HG02885 (cell line): ENCODE results near the gene SPTLC2.
A peak's percentile ranks its signal among the peaks of the same experiment; 100 is the strongest.

Experiments
- ATAC-seq: cut with Tn5 transposase; IDR thresholded peaks from one replicate; pipeline ENCODE4 v1.9.1; 2021; ENCODE audit warnings: mild to moderate bottlenecking; ENCODE audit not compliant: unreplicated experiment, poor library complexity

SPTLC2 gene

DNA sequence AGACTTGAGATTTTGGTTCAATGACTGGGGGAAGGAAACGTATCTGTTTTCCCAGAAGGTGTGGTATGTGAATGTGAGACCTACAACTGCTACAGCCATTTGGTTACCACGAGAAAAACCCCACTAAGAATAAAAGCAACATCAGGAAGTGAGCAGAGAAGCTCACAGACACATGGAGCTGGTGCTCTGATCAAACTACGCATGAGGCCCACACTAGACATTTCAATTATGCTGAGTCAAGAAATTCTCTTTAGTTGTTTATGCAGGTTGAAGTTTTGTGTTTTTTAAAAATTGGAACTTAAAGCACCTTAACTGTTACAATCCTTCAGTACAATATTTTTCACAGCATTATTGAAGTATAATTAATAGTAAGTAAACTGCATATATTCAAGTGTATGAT is 8.9 kb upstream of the SPTLC2 start:
- ATAC-seq: no peak

DNA sequence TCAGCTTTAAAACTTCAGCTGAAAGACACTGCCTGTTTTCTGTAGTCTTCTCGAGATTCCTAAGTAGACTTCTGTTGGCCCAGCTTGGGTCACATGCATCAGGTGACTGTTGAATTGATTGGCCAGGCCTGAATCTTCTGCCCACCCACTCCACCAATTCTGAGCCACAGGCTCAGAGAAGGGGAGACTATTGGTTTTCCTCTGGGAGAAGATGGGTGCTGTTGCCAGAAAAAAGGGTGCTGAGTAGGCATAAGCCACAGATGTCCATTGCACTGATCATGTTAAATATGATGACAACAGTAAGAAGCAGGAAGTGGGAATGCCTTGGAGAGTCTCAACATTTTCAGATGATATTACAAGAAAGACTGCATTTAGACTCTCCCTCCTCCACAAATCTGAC is 6.8 kb upstream of the SPTLC2 start:
- no peak for ATAC-seq

DNA sequence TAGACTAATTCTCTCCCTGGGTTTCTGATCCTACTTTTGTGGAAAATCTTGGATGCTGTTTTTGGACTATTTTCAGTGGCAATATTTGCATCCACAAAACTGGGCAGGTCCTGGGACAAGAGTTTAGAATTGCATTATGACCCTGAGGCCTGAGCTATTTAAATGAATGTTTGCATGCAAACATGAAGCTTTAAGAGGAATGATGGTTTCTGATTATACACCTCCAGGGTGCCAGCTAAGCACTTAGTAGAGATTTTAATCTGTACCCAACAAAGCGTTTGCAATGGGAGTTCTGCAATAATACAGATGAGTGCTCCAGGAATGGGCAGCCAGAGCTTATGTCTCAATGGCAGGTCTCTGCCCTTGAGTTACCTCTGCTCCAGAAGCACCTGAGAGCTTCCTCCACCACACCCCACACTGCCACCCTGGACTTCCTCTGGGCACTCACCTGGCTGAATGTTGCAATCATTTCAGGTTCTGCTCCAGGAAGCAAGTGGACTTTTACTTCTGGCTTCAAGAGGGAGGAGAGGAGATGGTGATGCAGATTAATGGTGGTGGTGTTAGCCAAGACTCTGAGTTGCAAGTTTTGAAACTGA is 6.0 kb upstream of the SPTLC2 start:
- no peak for ATAC-seq

DNA sequence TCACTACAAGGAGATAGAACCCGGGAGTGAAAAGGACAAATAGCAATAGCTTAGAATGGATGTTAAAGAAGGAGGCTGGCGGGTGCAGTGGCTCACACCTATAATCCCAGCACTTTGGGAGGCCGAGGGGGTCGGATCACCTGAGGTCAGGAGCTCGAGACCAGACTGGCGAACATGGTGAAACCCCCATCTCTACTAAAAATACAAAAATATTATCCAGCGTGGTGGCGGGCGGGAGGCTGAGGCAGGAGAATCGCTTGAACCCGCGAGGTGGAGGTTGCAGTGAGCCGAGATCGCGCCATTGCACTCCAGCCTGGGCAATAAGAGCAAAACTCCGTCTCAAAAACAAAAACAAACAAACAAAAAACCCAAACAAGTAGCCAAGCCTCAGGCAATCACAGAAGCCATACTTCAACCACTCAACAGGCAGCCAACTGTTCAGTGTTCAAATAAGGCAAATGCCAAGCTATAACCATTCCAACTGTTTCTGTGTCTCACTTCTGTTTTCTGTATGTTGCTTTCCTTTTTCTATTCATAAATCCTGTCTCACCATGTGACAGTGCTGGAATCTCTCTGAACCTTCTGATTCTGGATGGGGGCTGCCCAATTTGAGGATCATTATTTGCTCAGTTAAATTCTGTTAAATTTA is 3.9 kb upstream of the SPTLC2 start:
- no peak for ATAC-seq

DNA sequence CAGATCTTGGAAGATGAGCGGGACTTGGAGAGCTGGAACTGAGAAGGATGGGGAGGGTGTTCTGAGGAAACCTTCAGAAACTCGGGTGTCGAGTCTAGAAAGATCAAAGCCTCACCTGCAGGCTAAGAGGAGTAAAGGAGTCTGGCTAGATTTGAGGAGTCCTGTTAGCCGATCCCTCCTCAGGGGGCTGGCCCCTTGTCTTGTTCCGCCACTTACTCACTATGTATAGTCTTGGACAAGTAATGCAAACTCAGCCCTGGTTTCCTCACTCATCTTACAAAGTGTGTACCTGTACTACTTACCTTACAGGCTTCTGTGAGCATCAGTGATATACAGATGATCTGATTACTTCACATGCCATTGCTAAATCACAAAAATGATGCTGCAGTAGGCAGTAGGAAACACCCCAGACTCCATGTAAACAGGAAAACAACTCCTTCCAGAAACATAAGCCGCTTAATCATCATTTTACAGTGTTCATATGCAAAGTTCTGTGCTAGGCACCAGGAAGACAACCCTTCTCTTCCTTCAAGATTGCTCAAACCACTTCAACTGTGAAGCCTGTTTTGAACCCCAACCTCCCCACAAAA is 2.0 kb upstream of the SPTLC2 start:
- no peak for ATAC-seq

DNA sequence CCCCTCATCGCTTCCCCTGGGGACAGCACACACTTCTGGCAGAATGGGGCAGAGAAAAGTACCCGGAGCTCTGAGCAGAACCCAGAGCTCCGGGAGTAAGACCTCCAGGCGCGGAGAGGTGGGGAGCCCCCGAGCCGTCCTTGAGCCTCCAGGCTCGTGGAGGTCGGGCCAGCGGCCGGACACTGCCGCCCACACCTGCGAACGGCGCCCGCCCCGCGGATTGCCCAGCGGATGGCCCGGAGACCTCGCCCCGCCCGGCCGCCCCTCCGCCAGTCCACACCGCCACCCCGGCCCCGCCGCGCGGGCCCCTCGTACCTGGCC is 344 bp downstream of the SPTLC2 start:
- peak; percentile 19 for ATAC-seq

DNA sequence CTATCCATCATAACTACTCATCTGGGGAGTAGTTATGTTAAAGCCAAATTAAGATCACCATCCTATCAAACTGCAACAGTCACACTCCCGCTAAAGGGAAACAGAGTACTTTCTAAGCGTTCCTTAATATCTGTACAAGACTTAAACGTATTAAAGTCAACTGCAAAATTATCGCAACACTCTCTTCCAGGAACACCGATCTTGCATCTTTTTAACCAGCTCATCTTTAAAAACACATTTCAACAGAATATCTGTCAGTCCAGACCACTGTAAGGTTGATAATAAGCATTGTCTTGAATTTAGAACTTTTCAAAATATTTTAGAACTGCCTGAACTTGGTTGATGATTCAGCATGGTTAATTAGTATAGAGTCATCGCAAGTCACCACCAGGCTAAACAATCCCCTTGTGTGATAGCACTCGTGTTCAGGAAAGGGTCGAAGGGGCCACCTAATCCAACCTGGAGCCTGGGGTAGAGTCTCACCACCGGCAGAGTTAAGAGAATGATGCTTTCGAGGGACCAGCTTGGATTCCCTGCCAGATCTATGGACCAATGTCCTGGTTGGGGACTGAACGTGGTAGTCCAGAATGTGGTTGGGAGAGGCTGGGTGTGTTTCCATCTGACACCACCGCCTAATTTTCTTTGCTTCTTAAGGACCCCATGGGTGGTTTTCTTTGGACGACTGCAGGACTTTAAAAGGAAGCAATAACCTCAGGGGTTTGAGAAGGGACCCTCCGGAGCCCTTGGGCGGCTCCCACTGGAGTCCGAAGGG is 890 bp downstream of the SPTLC2 start:
- no peak for ATAC-seq

DNA sequence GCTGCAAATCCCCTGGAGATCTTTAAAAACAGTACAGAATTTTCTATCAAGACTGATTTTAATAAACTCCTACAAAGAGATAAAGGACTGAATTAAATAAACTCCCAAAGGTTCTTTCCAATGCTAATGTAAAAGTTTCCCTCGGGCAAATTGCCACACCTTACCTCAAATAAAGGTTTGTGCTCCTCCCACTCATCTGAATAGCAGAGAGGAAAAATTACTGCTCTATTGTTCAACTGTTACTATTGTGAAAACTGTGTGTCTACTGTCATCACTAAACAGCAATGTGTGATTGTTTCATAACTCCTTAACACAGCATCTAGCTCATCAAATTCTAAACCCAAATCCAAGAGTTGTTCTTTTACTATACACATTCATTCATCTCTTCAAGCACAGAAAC is 3.2 kb downstream of the SPTLC2 start:
- ATAC-seq: no peak

DNA sequence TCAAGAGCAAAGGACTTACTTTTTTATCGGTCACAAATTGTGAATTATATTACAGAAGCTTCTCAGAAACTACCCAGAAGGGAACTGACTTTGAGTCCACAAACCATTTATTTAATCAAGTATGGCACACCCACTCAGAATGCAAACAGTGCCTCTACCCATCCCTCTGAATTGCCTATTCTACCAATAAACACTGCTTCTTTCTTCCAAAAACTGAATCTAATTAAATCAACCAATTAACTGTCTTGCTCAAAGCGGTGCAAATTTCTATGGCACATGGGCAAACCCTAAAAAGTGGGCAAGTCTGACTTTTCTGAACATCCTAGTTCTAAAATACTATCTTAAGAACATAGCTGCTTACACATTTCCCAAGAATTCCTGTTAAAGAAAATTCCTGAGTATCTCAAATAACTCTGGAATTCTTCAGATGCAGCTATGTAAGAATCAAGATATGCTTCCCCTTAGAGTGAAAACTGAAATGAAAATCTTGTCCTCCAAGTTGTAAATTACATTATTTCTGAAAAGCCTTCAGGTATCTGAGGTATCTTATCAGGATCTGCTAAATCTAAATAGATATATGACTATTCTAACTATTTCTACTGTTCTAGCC is 4.3 kb downstream of the SPTLC2 start:
- ATAC-seq: no peak

DNA sequence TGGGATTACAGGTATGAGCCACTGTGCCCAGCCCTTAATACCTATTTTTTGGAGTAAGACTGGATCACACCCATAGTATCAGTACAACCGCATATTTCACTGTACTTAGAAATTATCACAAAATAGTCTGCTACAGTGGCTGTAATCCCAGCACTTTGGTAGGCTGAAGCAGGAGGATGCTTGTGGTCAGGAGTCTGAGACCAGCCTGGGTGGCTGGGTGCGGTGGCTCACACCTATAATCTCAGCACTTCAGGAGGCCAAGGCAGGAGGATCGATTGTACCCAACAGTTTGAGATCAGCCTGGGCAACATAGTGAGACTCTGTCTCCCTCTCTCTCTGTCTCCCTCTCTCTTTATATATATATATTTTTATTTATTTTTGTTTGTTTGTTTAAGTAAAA is 5.9 kb downstream of the SPTLC2 start:
- no peak for ATAC-seq

DNA sequence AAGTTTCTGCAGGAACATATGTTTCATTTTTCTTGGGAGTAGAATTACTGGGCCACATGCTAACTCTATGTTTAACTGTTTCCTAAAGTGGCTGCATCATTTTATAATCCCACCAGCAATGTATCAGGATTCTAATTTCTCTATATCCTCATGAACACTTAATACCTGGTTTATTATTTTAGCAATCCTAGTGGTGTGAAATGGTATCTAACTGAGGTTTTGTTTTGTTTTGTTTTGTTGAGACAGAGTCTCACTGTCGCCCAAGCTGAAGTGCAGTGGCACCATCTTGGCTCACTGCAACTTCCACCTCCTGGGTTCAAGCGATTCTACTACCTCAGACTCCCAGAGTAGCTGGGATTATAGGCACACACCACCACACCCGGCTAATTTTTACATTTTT is 6.5 kb downstream of the SPTLC2 start:
- ATAC-seq: no peak

DNA sequence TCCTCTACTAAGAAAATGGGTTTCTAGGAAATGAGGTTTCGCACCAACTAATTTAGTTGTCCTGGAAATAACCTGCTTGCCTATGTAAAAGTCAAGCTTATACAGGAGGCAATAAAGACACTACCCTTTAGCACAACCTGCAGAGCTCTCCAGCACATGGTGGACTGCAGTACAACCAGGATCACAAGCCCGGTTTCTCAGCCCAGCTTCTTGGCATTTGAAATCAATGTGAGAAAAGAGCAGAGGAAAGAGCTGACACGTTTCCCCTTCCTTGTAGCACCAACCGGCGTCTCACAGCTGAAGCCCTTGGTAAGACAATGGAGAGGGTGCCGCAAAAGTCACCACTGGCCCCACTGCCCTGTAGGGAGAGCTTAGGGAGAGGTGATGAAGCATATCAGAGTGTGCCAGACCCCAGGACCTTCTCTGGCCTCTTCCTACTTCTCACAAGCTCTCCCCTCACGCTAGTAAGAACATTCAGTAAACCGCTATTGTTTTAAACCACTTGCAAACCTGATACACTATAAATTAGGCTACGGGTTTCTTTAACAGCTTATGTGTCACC is 8.6 kb downstream of the SPTLC2 start:
- peak; percentile 71 for ATAC-seq

DNA sequence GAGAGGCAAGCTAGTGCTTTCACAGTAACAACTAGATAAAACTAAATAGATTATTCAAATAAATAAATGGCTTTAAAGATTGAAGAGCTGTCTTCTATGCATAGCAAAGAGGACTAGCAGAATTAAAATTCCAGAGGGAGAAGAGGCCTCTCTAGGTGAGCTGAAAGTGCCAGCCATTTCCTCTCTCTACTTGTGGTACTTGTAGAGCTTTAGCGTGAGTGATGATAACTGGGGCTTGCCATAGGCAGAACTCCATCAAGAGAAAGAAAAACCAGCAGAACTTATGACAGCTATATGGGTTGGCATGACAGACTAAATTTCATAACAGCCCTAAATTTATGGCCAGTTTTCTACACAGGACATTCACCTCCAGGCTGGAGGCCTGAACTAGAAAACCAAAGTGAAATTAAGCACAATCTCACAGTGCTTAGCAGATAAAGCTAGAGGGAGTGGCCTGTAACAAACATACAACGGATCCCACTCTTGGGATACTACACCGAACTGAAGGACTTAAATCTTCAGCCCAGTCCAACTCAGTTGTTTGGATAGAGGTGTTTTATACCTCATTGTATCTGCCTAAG is 11.0 kb downstream of the SPTLC2 start:
- ATAC-seq: no peak

DNA sequence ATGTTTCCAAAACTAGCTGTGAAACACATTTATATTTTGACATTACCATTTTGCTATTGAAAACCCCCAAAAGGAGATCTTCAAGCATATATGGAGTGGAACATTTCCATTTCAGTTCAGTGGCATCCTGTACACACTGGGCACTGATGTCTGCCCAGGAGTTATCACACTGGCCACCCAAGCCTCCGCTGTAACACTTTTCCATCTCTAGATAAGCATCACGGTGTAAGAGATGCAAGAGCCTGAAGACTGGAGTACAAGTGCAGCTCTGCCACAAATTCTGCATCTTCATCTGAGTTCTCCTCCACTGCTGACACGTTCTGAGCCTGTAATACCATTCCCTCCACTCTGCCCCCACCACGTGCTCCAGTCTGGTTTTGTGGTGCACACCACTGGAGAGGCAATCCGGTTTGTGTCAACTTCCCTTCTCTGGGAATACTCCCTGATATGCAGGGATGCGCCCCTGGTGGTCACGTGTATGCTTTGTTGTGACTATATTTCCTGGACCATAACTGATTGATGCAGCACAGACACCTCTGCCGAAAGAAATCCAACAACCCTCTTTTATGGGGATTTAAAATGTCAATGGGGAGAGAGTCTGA is 12.7 kb downstream of the SPTLC2 start:
- no peak for ATAC-seq

DNA sequence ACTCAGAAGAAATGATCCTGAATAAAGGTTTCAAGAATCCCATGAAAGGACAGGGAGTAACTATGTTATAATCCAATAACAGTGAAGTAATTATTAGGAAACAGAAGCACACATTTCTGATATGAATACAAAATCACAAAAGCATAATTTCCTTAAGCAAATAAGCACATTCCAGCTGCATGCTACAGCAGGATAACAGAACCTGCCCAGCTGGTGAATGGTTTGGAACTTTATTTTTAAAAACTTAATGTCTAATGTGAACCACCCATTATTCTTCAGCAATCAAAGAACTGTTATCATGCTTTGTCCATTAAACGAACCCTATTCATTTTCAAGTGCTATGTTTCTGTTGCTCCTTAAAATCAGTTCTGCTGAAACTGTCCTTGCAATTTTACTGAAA is 13.4 kb downstream of the SPTLC2 start:
- ATAC-seq: no peak

DNA sequence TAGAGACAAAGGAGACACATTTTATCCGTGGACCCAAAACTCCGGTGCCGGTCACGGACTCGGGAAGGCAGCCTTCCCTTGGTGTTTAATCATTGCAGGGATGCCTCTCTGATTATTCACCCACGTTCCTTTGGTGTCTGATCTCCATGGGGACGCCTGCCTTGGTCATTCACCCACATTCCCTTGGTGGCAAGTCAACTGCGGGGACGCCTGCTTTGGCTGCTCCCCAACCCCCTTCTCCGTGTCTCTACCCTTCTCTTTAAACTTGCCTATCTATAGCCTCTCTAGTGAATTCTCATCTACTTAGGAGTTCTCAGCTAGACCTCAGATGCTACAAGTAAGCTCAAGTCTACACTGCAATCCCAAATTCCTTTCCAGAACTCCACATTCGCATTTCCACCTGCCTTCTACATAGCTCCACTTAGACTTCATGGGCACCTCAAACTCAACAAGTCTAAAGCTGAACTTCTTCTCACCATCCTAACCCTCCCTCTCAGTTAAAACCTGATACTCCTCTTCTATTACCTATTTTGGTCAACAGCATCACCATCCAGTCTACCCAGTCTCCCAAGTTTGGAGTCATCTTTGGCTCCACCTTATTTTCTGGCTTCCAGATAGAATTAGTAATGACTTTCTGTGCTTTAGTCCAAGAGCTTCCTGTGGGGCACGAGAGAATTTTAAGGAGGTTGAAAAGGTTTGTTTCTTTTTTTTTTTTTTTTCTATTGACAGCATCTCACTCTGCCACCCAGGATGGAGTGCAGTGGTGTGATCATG is 14.4 kb downstream of the SPTLC2 start:
- ATAC-seq: no peak

DNA sequence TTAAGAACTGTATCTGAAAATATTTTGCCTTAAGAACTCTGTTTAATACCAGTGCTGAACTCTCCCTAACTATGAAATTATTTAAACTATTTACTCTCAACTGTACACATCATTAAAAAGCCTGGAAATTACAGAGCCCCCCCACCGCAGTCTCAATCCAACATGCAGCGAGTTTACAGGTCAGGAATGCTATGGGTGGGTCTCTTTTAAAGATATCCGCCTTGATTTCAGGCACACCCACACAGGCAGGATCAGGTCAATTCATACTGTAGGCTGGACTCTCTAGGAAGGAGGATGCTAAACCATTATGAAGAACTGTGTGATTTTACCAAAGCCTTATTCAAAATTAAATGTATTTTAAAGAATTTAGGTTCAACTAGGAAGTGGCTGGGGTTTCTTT is 16.5 kb downstream of the SPTLC2 start:
- no peak for ATAC-seq

DNA sequence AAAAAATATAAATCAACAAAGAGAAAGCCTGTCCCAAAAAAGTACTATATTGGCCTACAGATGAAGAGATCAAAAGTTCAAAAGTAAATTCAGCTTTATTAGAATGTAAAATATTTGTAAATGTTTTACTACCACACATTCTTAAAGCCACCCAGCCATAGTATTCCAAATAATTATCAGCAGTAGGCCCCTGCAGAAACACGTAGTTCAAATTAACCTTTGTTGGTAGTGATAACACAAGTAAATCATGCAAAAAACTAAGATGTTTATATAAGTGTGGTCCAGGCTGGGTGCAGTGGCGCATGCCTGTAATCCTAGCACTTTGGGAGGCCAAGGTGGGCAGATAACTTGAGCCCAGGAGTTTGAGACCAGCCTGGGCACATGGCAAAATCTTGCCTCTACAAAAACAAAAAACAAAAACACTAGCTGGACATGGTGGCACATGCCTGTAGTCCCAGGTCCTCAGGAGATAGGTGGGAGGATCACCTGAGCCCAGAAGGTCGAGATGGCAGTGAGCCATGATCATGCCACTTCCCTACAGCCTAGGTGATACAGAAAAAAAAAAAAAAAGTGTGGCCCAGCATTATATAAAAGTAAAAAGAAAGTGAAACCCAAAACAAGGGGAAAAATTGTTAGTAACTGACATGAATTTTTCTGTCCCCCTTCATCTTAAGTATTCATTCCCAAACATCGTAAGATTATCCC is 17.9 kb downstream of the SPTLC2 start:
- ATAC-seq: no peak

DNA sequence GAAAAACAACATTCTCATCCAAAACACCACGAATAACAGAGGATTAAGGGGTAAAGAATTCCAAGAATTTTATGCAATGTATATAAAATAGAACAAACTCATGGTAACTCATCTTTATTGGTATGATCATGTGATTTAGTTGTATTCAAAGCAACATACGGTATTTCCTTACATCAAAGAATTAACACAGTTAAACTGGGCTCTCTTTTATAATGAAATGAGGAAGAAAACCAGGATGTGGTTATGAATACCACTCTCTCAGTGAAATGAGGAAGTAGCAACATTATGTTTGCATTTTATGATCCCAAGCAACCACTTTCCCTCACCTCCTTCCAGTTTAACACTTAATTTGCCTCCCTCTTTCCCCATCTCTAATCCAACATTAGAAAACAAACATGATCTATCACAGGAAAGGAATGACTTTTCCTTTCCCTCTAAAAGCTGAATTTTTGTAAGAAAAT is 22.9 kb downstream of the SPTLC2 start:
- ATAC-seq: peak; percentile 71
